Peyer's patch (tissue), 4 donors: ENCODE results near the gene CD302.

Experiments
- CTCF ChIP-seq, 6 experiments: fragments of 450-650 bp in 4 of 6; fragments of 200-600 bp in 2 of 6; sonication (generic) in 1 of 6; IDR thresholded peaks; one replicate each; pipeline ENCODE4 v1.5.1; 2017 to 2019; ENCODE audit warnings: antibody characterized with exemption in 6 of 6, mild to moderate bottlenecking in 3 of 6, moderate library complexity in 1 of 6
- POLR2A ChIP-seq, 2 donors: fragments of 450-650 bp; IDR thresholded peaks; one replicate each; pipeline ENCODE4 v1.5.1; 2017; ENCODE audit warnings: antibody characterized with exemption in 2 of 2, mild to moderate bottlenecking in 2 of 2, moderate library complexity in 2 of 2

GRCh38 chr2:159832026-159832425, 34.0 kb upstream of the CD302 start:
- TF ChIP-seq CTCF (IDR thresholded peaks at IDR 0.05): no peak
- TF ChIP-seq POLR2A (IDR thresholded peaks at IDR 0.05): no peak
